ENCODE data around the gene DNASE2. TPM values are rescaled to one million over a fixed set of nuclear protein-coding genes. Genes with fewer than 3 reads are reported as not detected.
A peak's percentile ranks its signal among the peaks of the same experiment; 100 is the strongest.

DNASE2 gene
- total and polyA plus RNA-seq, 2 donors = 14.6 to 20.8 TPM

DNA sequence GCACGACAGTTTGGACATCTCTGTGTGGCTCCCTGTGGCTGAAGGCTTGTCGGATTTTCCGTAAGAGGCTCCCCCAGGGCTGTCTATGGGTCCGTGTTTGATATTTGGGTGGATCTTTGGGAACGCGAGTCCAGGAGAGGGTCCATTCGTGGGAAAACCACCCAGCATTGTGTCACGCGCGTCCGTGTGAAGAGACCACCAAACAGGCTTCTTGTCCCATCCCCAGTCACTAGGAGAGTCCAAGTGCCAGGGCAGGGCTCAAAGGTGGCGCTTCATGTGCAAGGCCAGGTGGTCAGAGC is 3.3 kb upstream of the DNASE2 start:
- WGBS = 77% methylated on average over 12 of the region's 12 CpGs
- H3K4me3 ChIP-seq (ENCODE audit: low read length in 2 of 2) = peak overlapping the region; percentile 40 to 56
- no peaks in the 10 kb centered on the region for H3K36me3 ChIP-seq (ENCODE audit: control insufficient read depth in 2 of 2, insufficient read depth in 2 of 2, low read length in 1 of 2)
- DNase-seq (ENCODE audit: low read depth in 6 of 9, low spot score in 9 of 9) = no peak
- H3K9me3 ChIP-seq (ENCODE audit: control insufficient read depth in 2 of 2, insufficient read depth in 1 of 2, low read length in 1 of 2) = peaks cover 3 to 38% of the 10 kb centered on the region in 2 donors
- peaks cover 12 to 27% of the 10 kb centered on the region in 2 donors for H3K4me1 ChIP-seq (ENCODE audit: control insufficient read depth in 2 of 2, insufficient read depth in 2 of 2, low read length in 2 of 2)
- no peak overlapping the region for H3K27ac ChIP-seq (ENCODE audit: low read depth in 1 of 2, low read length in 1 of 2)
- H3K27me3 ChIP-seq (ENCODE audit: control insufficient read depth in 2 of 2, insufficient read depth in 1 of 2, low read length in 1 of 2) = peaks cover 22 to 57% of the 10 kb centered on the region in 2 donors

DNA sequence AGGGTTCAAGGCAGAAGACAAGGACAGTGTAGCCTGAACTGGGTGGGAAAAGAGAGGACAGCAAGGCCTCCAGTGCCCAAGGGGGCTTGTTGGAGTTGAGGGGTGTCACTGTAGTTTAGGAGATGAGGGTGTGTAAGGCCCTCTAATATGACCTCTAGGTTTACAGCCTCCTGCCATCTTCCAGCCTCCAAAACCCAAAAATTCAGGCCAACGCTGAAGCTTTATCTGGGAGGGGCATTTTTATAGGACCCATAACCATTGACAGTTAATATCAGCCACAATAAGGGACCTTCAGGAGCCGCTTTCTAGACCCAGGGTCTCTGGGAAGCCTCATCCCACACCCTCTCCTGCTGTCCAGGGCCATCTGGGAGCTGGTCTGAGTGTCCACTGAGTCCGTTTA is 3.0 kb upstream of the DNASE2 start:
- H3K9me3 ChIP-seq (ENCODE audit: control insufficient read depth in 2 of 2, insufficient read depth in 1 of 2, low read length in 1 of 2) = peaks cover 3 to 38% of the 10 kb centered on the region in 2 donors
- no peak overlapping the region for H3K4me3 ChIP-seq (ENCODE audit: low read length in 2 of 2)
- peaks cover 22 to 57% of the 10 kb centered on the region in 2 donors for H3K27me3 ChIP-seq (ENCODE audit: control insufficient read depth in 2 of 2, insufficient read depth in 1 of 2, low read length in 1 of 2)
- H3K27ac ChIP-seq (ENCODE audit: low read depth in 1 of 2, low read length in 1 of 2) = no peak overlapping the region
- no peak for DNase-seq (ENCODE audit: low read depth in 6 of 9, low spot score in 9 of 9)
- H3K36me3 ChIP-seq (ENCODE audit: control insufficient read depth in 2 of 2, insufficient read depth in 2 of 2, low read length in 1 of 2) = no peaks in the 10 kb centered on the region
- peaks cover 12 to 27% of the 10 kb centered on the region in 2 donors for H3K4me1 ChIP-seq (ENCODE audit: control insufficient read depth in 2 of 2, insufficient read depth in 2 of 2, low read length in 2 of 2)
- WGBS = 97% methylated on average over 3 of the region's 3 CpGs

DNA sequence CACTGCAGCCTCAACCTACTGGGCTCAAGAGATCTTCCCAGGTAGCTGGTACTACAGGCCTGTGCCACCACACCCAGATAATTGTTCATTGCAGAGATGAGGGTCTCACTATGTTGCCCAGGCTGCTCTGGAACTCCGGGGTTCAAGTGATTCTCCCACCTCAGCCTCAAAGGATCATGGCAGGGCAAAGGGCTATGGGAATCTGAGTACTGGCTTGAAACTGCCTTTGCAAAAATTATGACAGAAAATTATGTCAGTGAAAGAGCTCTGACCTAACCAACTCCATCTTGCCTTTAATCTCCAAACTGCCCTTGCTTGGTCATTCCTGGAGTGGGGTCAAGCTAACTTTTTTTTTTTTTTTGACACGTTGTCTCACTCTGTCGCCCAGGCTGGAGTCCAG is 1.3 kb upstream of the DNASE2 start:
- peaks cover 12 to 27% of the 10 kb centered on the region in 2 donors for H3K4me1 ChIP-seq (ENCODE audit: control insufficient read depth in 2 of 2, insufficient read depth in 2 of 2, low read length in 2 of 2)
- 96% methylated on average over 3 of the region's 3 CpGs for WGBS
- H3K27me3 ChIP-seq (ENCODE audit: control insufficient read depth in 2 of 2, insufficient read depth in 1 of 2, low read length in 1 of 2) = peaks cover 22 to 54% of the 10 kb centered on the region in 2 donors
- peaks cover 3 to 38% of the 10 kb centered on the region in 2 donors for H3K9me3 ChIP-seq (ENCODE audit: control insufficient read depth in 2 of 2, insufficient read depth in 1 of 2, low read length in 1 of 2)
- H3K4me3 ChIP-seq (ENCODE audit: low read length in 2 of 2) = no peak overlapping the region
- DNase-seq (ENCODE audit: low read depth in 6 of 9, low spot score in 9 of 9) = no peak
- H3K36me3 ChIP-seq (ENCODE audit: control insufficient read depth in 2 of 2, insufficient read depth in 2 of 2, low read length in 1 of 2) = peaks cover 8 to 10% of the 10 kb centered on the region in 2 donors
- H3K27ac ChIP-seq (ENCODE audit: low read depth in 1 of 2, low read length in 1 of 2) = no peak overlapping the region

DNA sequence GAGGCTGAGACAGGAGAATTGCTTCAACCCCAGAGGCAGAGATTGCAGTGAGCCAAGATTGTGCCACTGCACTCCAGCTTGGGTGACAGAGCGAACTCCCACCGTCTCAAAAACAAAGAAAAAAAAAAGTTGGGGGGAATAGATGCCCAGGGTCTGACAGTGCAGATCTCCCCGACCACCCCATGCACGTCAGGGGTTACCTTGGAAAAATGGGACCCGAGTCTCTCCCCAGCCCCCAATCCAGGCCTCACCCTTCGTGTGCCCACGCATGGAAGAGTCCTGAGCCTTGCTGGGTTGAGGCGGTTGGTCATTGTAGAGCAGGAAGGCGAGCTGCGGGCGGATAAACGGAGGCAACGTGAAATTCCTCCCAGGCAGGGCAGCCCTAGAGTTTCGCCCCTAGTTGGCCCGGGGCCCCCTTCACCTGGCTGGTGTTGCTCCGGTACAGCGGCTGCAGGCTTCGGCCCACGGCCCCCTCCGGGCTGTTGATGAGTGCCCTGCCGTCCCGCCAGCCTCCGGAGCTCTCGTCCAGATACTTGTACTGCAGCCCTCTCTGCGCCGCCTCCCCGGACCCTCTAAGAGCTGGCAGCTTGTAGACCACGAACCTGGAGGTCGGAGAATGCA is 588 bp downstream of the DNASE2 start:
- H3K36me3 ChIP-seq (ENCODE audit: control insufficient read depth in 2 of 2, insufficient read depth in 2 of 2, low read length in 1 of 2) = peaks cover 15 to 23% of the 10 kb centered on the region in 2 donors
- H3K4me3 ChIP-seq (ENCODE audit: low read length in 2 of 2) = peak overlapping the region; percentile 78 to 88
- no peak for DNase-seq (ENCODE audit: low read depth in 6 of 9, low spot score in 9 of 9)
- H3K9me3 ChIP-seq (ENCODE audit: control insufficient read depth in 2 of 2, insufficient read depth in 1 of 2, low read length in 1 of 2) = peaks cover 3 to 38% of the 10 kb centered on the region in 2 donors
- H3K4me1 ChIP-seq (ENCODE audit: control insufficient read depth in 2 of 2, insufficient read depth in 2 of 2, low read length in 2 of 2) = peaks cover 12 to 27% of the 10 kb centered on the region in 2 donors
- peak overlapping the region; percentile 68 to 77 for H3K27ac ChIP-seq (ENCODE audit: low read depth in 1 of 2, low read length in 1 of 2)
- WGBS = 25% methylated on average over 29 of the region's 29 CpGs
- H3K27me3 ChIP-seq (ENCODE audit: control insufficient read depth in 2 of 2, insufficient read depth in 1 of 2, low read length in 1 of 2) = peaks cover 14 to 35% of the 10 kb centered on the region in 2 donors

DNA sequence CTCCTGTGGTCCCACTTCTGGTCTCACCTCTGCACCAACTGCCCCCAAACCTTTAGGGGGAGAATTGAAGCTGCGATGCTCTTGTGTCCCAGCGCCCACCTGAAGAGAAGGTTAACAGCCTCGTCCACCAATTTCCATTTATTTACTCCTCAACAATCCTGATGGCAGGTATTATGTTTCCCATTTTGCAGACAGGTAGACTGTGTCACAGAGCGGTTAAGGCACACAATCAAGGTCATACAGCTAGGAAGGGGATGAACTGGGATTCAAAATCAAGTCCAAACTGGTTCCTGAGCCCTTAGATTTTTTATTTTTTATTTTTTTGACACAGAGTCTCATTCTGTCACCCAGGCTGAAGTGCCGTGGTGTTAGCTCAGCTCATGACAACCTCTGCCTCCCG is 6.2 kb downstream of the DNASE2 start:
- no peak overlapping the region for H3K4me3 ChIP-seq (ENCODE audit: low read length in 2 of 2)
- no peak overlapping the region for H3K27ac ChIP-seq (ENCODE audit: low read depth in 1 of 2, low read length in 1 of 2)
- H3K9me3 ChIP-seq (ENCODE audit: control insufficient read depth in 2 of 2, insufficient read depth in 1 of 2, low read length in 1 of 2) = peaks cover 0 to 13% of the 10 kb centered on the region in 2 donors
- H3K4me1 ChIP-seq (ENCODE audit: control insufficient read depth in 2 of 2, insufficient read depth in 2 of 2, low read length in 2 of 2) = peaks cover 0 to 4% of the 10 kb centered on the region in 2 donors
- H3K27me3 ChIP-seq (ENCODE audit: control insufficient read depth in 2 of 2, insufficient read depth in 1 of 2, low read length in 1 of 2) = peaks cover 0 to 10% of the 10 kb centered on the region in 2 donors
- no peak for DNase-seq (ENCODE audit: low read depth in 6 of 9, low spot score in 9 of 9)
- H3K36me3 ChIP-seq (ENCODE audit: control insufficient read depth in 2 of 2, insufficient read depth in 2 of 2, low read length in 1 of 2) = peaks cover 17 to 38% of the 10 kb centered on the region in 2 donors
- WGBS = 97% methylated on average over 6 of the region's 6 CpGs

DNA sequence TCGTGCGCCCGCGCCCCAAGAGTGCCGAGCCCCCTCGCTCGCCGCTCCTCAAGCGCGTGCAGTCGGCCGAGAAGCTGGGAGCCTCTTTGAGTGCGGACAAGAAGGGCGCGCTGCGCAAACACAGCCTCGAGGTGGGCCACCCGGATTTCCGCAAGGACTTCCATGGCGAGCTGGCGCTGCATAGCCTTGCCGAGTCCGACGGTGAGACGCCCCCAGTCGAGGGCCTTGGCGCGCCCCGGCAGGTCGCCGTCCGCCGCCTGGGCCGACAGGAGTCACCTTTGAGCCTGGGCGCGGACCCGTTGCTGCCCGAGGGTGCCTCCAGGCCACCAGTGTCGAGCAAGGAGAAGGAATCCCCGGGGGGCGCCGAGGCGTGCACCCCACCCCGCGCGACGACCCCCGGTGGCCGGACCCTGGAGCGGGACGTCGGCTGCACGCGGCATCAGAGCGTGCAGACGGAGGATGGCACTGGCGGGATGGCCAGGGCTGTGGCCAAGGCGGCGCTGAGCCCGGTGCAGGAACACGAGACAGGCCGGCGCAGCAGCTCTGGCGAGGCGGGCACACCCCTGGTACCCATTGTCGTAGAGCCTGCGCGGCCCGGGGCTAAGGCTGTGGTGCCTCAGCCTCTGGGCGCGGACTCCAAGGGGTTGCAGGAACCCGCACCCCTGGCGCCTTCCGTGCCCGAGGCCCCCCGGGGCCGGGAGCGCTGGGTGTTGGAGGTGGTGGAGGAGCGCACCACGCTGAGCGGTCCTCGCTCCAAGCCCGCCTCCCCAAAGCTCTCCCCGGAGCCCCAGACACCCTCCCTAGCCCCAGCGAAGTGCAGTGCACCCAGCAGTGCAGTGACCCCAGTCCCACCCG is 7.1 kb downstream of the DNASE2 start:
- Histone ChIP-seq H3K4me3 (ENCODE audit: low read length in 2 of 2) (no peak overlapping the region), H3K27me3 (ENCODE audit: control insufficient read depth in 2 of 2, insufficient read depth in 1 of 2, low read length in 1 of 2) (peaks cover 0 to 10% of the 10 kb centered on the region in 2 donors), H3K4me1 (ENCODE audit: control insufficient read depth in 2 of 2, insufficient read depth in 2 of 2, low read length in 2 of 2) (peaks cover 0 to 4% of the 10 kb centered on the region in 2 donors), H3K9me3 (ENCODE audit: control insufficient read depth in 2 of 2, insufficient read depth in 1 of 2, low read length in 1 of 2) (peaks cover 0 to 13% of the 10 kb centered on the region in 2 donors), H3K27ac (ENCODE audit: low read depth in 1 of 2, low read length in 1 of 2) (peak overlapping the region in 1 of 2 donors; percentile 31), H3K36me3 (ENCODE audit: control insufficient read depth in 2 of 2, insufficient read depth in 2 of 2, low read length in 1 of 2) (peaks cover 17 to 38% of the 10 kb centered on the region in 2 donors)
- no peak for DNase-seq (ENCODE audit: low read depth in 6 of 9, low spot score in 9 of 9)
- WGBS = 95% methylated on average over 86 of the region's 86 CpGs

DNA sequence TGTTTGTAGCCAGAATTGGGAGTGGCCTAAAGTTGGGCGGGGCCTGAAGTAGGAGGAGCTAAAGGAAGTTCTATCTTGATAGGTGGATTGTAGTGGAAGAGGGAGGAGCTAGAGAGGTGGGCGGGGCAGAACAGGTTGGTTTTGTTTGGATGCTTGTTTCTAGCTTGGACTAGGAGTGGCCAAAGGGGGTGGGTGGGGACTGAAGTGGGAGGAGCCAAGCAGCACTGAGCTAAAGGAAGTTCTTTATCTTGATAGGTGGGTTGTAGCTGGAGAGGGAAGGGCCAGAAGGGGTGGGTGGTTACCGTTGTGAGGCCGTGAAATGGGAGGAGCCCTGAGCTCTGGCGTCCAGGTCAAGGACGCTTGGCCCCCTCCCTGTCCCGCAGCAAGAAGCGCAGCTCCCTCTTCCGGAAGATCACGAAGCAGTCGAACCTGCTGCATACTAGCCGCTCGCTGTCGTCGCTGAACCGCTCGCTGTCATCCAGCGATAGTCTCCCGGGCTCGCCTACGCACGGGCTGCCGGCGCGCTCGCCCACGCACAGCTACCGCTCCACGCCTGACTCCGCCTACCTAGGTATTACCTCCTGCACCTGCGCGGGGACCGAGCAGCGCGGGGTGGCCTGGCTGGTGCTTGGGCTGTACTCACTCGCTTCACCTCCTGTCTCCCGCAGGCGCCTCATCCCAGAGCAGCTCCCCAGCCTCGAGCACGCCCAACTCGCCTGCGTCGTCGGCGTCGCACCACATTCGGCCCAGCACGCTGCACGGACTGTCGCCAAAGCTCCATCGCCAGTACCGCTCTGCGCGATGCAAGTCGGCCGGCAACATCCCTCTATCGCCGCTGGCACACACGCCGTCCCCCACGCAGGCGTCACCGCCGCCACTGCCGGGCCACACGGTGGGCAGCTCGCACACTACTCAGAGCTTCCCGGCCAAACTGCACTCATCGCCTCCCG is 8.0 kb downstream of the DNASE2 start:
- 85% methylated on average over 70 of the region's 70 CpGs for WGBS
- Histone ChIP-seq H3K27ac (ENCODE audit: low read depth in 1 of 2, low read length in 1 of 2) (peak overlapping the region in 1 of 2 donors; percentile 31), H3K4me1 (ENCODE audit: control insufficient read depth in 2 of 2, insufficient read depth in 2 of 2, low read length in 2 of 2) (peaks cover 0 to 4% of the 10 kb centered on the region in 2 donors), H3K27me3 (ENCODE audit: control insufficient read depth in 2 of 2, insufficient read depth in 1 of 2, low read length in 1 of 2) (peaks cover 0 to 14% of the 10 kb centered on the region in 2 donors), H3K9me3 (ENCODE audit: control insufficient read depth in 2 of 2, insufficient read depth in 1 of 2, low read length in 1 of 2) (peaks cover 0 to 13% of the 10 kb centered on the region in 2 donors), H3K36me3 (ENCODE audit: control insufficient read depth in 2 of 2, insufficient read depth in 2 of 2, low read length in 1 of 2) (peaks cover 13 to 32% of the 10 kb centered on the region in 2 donors), H3K4me3 (ENCODE audit: low read length in 2 of 2) (peak overlapping the region; percentile 4 to 29)
- peak in 2 of 9 donors; percentile 41 to 60 for DNase-seq (ENCODE audit: low read depth in 6 of 9, low spot score in 9 of 9)

DNA sequence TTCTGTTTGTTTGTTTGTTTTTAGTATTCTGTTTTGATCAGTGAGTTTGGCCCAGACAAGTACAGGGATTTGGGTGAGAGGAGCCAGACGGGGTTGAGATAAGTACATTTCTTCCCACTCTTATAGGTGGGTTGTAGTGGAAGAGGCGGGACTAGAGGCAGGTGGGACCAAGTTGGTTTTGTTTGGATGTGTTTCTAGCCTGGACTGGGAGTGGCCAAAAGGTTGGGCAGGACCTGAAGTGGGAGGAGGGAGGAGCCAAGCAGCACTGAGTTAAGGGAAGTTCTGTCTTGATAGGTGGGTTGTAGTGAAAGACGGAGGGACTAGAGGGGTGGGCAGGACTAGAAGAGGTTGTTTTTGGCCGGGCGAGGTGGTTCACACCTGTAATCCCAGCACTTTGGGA is 9.0 kb downstream of the DNASE2 start:
- DNase-seq (ENCODE audit: low read depth in 6 of 9, low spot score in 9 of 9) = no peak
- no peak overlapping the region for H3K4me3 ChIP-seq (ENCODE audit: low read length in 2 of 2)
- peaks cover 5 to 11% of the 10 kb centered on the region in 2 donors for H3K4me1 ChIP-seq (ENCODE audit: control insufficient read depth in 2 of 2, insufficient read depth in 2 of 2, low read length in 2 of 2)
- 97% methylated on average over 5 of the region's 5 CpGs for WGBS
- peaks cover 0 to 20% of the 10 kb centered on the region in 2 donors for H3K27me3 ChIP-seq (ENCODE audit: control insufficient read depth in 2 of 2, insufficient read depth in 1 of 2, low read length in 1 of 2)
- peaks cover 0 to 16% of the 10 kb centered on the region in 2 donors for H3K9me3 ChIP-seq (ENCODE audit: control insufficient read depth in 2 of 2, insufficient read depth in 1 of 2, low read length in 1 of 2)
- peaks cover 7 to 29% of the 10 kb centered on the region in 2 donors for H3K36me3 ChIP-seq (ENCODE audit: control insufficient read depth in 2 of 2, insufficient read depth in 2 of 2, low read length in 1 of 2)
- no peak overlapping the region for H3K27ac ChIP-seq (ENCODE audit: low read depth in 1 of 2, low read length in 1 of 2)

Measured in thymus (tissue), 11 donors.